Stimulated activated CD4-positive, alpha-beta T cell treated with anti-CD3 and anti-CD28 coated beads, Interleukin-12 subunit alpha, Interleukin-12 subunit beta, amount 100 ng/mL, for 48 hours (primary cell): ENCODE data around the gene KLK1.

Source experiments
- DNase-seq, 3 donors: peaks; one replicate each; pipeline ENCODE4 v3.0.0-alpha.2; 2020; ENCODE audit warnings: low read depth in 2 of 3, low spot score in 1 of 3

Gene KLK1

GRCh38 chr19:50836543-50837195 lies 13.1 kb upstream of the KLK1 start:
- DNase-seq: no peak

GRCh38 chr19:50835785-50836542 lies 12.4 kb upstream of the KLK1 start:
- peak; percentile 50 to 72 (median 65) for DNase-seq

GRCh38 chr19:50835103-50835784 lies 11.7 kb upstream of the KLK1 start:
- DNase-seq: no peak

GRCh38 chr19:50833802-50834167 lies 10.2 kb upstream of the KLK1 start:
- DNase-seq: no peak

GRCh38 chr19:50833117-50833801 lies 9.7 kb upstream of the KLK1 start, which contains the start of gene KLK15:
KLK15 (minus strand) TSS chr19:50833574; CDS start chr19:50831492, 2,082 bp downstream.
- DNase-seq: no peak

GRCh38 chr19:50832666-50833065 lies 9.1 kb upstream of the KLK1 start:
- no peak for DNase-seq

- DNase-seq: no peak
Observed at GRCh38 chr19:50831026-50831396, 7.4 kb upstream of the KLK1 start.

GRCh38 chr19:50830266-50831025 lies 6.9 kb upstream of the KLK1 start:
- no peak for DNase-seq

- DNase-seq: no peak
Observed at GRCh38 chr19:50829801-50830200, 6.2 kb upstream of the KLK1 start.

GRCh38 chr19:50827476-50827875 lies 3.9 kb upstream of the KLK1 start:
- DNase-seq: no peak

- DNase-seq: no peak
Observed at GRCh38 chr19:50826492-50827240, 3.1 kb upstream of the KLK1 start.

GRCh38 chr19:50822661-50823208 lies 852 bp downstream of the KLK1 start:
- DNase-seq: no peak

- DNase-seq: no peak
Observed at GRCh38 chr19:50821622-50822021, 2.0 kb downstream of the KLK1 start.

- DNase-seq: no peak
Observed at GRCh38 chr19:50821248-50821612, 2.4 kb downstream of the KLK1 start.

GRCh38 chr19:50820549-50821247 lies 2.9 kb downstream of the KLK1 start:
- DNase-seq: no peak

GRCh38 chr19:50820086-50820485 lies 3.5 kb downstream of the KLK1 start:
- no peak for DNase-seq

GRCh38 chr19:50819636-50820035 lies 4.0 kb downstream of the KLK1 start:
- no peak for DNase-seq

GRCh38 chr19:50818859-50819472 lies 4.6 kb downstream of the KLK1 start:
- no peak for DNase-seq
